PC-9 (cell line): ENCODE data around the gene TMCC2.
"Not testable (repeated sequence)": the region's sequence is repeated elsewhere in the genome, so short reads cannot be mapped to it uniquely, and the experiment has no call there.

Experiments
- CTCF ChIP-seq: fragments of 200-600 bp; sonication (generic); conservative IDR thresholded peaks from 2 replicates; pipeline ENCODE4 v1.6.1; 2017; ENCODE audit warnings: mixed run types, antibody characterized with exemption, mild to moderate bottlenecking, moderate library complexity
- EZH2 ChIP-seq: fragments of 200-600 bp; sonication (generic); IDR thresholded peaks from 2 replicates; pipeline ENCODE4 v1.8.0; 2017; ENCODE audit warnings: antibody characterized with exemption, low read depth

- not testable (repeated sequence) for TF ChIP-seq CTCF, EZH2
These were observed 47.4 kb upstream of the TMCC2 start for GRCh38 chr1:205180331-205180730.
